Activated CD4-positive, alpha-beta T cell treated with anti-CD3 and anti-CD28 coated beads, Interleukin-2, Interleukin-4, amounts not matched to agents 100 ng/mL and 50 ng/mL, durations not matched to agents 16 hours and 8 hours (primary cell): ENCODE measurements around the gene ACSM3.
A peak's percentile ranks its signal among the peaks of the same experiment; 100 is the strongest.
"Not testable (repeated sequence)": the region's sequence is repeated elsewhere in the genome, so short reads cannot be mapped to it uniquely, and the experiment has no call there.

Experiments used
- DNase-seq: peaks from one replicate; pipeline ENCODE4 v3.0.0-alpha.2; 2020; ENCODE audit warnings: low spot score

Gene ACSM3

GRCh38 chr16:20755799-20756198, 8.0 kb upstream of the ACSM3 start:
- DNase-seq: not testable (repeated sequence)

DNA sequence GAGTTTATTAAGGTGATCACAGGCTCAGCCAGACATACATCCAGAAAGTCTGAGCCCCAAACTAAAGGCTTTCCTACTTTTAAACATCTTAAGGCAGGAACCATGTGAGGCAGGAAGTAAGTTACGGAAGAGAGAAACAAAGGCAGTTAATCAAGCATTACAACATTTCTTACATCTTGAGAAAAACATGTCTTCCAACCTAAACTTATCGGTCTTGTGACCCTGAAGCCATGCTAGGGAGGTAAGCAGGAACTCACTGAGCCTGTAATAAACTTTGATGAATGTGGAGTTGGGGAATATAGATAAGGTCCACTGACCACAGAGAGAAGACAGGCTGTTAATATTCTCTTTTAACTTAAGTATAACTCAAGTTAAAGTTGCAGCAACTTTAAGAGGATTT, 3.5 kb upstream of the ACSM3 start:
- no peak for DNase-seq

- no peak for DNase-seq
Measured at GRCh38 chr16:20761175-20761574, 2.6 kb upstream of the ACSM3 start.

GRCh38 chr16:20762404-20763123, 1.2 kb upstream of the ACSM3 start:
- DNase-seq: no peak

GRCh38 chr16:20764448-20764847, 634 bp downstream of the ACSM3 start:
- DNase-seq: not testable (repeated sequence)

- no peak for DNase-seq
Measured at GRCh38 chr16:20765732-20766131, 1.9 kb downstream of the ACSM3 start.

DNA sequence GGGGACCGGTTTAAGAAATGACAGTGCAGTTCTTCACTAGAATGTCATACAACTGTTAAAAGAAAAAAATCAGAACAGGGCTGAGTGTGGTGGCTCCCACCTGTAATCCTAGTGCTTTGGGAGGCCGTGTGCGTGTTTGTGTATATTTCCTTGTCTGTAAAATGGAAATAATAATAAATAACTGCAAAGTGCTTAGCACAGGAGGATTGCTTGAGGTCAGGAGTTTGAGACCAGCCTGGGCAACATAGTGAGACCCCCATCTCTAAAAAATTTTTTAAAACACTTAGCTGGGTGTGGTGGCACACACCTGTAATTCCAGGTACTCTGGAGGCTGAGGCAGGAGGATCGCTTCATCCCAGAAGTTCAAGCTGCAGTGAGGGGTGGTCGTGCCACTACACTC, 2.5 kb downstream of the ACSM3 start:
- DNase-seq: no peak

DNA sequence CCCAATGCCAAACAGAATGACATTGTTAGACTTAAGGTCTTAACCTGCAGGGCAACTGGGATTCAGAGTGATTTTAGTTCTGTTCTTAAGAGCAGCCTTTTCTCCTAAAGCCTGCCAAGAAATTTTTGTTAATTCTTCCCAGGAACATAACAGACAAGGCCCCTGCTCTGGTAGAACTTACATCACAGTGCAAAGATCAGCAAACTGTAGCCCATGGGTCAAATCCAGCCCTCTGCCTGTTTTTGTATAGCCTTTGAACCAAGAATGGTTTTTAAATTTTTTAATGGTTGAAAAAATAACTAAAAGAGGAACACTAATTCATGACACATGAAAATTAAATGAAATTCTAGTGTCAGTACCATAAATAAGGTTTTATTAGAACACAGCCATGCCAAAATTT, 3.8 kb downstream of the ACSM3 start:
- no peak for DNase-seq

GRCh38 chr16:20768121-20768520, 4.3 kb downstream of the ACSM3 start:
- DNase-seq: no peak

GRCh38 chr16:20768818-20769217, 5.0 kb downstream of the ACSM3 start:
- no peak for DNase-seq

DNA sequence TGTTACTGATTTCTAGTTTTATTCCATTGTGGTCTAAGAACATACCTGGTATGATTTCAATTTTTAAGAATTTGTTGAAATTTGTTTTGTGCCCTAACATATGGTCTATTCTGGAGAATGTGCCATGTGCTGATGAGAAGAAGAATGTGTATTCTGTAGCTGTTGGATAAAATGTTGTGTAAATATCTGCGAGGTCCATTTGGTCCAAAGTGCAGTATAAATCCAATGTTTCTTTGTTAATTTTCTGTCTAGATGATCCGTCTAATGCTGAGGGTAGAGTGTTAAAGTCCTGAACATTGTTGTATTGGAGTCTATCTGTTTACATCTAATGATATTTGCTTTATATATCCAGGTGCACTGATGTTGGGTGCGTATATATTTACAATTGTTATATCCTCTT, 9.9 kb downstream of the ACSM3 start:
- no peak for DNase-seq

DNA sequence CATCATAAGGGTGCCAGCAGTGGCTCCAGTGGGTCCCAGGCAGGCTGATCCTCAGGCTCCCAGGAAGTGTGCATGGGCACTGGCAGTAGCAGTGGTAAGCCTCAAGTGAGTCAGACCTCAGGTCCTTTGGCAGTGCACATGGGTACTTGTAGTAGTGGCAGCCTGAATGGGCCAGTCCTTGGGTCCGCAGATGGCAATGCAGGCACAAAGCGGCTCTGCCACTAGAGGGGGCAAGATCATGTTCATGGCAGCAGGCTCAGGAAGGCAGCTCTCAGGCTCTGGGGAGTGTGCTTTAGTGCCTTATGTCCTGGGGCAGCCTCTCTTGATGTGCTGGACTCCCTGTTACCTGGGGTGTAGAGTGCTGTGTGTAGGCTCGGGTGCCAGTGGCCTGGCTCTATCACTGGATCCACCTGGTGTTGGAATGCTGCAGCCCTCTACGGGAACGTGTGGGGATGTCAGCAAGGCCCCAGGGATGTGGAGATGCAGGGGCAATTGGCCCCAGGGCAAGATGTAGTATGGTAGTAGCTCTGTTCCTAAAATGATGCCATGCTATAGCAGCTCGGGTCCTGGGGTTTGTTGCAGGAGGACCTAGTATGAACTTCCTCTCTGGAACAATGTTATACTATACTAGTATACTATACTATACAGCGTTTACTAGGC, 11.0 kb downstream of the ACSM3 start:
- peak; percentile 73 for DNase-seq

GRCh38 chr16:20781697-20782096, 17.9 kb downstream of the ACSM3 start:
- no peak for DNase-seq

DNA sequence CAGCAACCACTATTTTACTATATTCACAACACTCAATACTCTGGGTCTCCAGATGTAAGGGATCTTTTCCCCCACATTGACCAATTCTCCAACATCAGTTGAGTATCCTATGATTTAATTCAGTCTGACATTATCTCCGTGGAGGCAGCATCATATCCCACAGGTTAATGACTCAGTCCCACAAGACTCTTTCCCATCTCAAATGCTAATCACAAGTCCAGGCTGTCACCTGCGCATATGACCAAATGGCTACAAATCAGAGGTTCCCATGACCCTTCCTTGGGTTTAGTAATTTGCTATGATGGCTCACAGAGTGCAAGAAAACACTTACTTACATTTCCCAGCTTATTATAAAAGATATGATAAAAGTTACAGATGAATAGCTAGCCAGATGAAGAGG, 18.7 kb downstream of the ACSM3 start:
- DNase-seq: no peak

GRCh38 chr16:20784204-20784603, 20.4 kb downstream of the ACSM3 start:
- DNase-seq: no peak

DNA sequence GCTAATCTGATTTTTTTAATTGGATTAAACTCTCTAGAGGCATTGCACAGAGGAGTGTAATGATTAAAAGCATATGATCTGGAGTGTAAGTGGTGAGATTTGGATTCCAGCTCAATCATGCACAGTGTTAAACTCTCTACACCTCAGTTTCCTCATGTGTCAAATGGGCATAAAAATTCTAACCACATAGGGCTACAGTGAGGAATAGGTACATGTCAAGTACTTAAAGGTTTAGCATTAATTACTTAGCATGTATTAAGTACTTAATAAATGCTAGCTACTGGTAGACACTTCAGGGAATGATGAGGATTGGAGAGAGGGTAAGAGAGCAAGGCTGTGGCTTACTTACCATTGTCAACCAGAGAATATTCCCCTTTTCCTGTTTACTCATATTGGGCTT, 25.3 kb downstream of the ACSM3 start:
- DNase-seq: no peak

DNA sequence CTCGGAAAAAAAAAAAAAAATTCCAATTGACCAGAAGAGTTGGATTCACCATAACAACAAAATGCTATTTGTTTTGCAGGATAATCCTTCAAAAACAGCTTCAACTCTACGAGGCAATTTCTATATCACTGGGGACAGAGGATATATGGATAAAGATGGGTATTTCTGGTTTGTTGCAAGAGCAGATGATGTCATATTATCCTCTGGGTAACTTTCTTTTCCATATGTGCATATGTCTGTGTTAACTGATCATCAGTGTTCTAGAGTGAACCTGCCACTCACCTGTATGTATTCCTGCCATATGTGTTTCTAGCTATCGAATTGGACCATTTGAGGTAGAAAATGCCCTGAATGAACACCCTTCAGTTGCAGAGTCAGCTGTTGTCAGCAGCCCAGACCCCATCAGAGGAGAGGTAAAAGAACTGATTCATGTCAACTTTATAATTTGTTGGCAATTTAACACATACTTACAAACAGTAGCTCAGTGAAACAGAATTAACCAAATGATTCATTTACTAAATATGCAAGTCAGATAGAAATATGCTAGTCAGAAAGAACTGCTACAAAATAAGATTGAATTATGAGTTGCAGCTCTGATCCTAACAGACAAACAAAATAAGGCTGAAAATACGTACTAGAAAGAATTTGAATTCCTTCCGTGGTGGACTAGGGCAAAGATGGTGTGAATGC, 28.3 kb downstream of the ACSM3 start:
- no peak for DNase-seq

GRCh38 chr16:20798364-20798763, 34.5 kb downstream of the ACSM3 start:
- DNase-seq: no peak

- no peak for DNase-seq
Measured at GRCh38 chr16:20799599-20799998, 35.8 kb downstream of the ACSM3 start.

GRCh38 chr16:20801278-20801677, 37.5 kb downstream of the ACSM3 start:
- DNase-seq: no peak

DNA sequence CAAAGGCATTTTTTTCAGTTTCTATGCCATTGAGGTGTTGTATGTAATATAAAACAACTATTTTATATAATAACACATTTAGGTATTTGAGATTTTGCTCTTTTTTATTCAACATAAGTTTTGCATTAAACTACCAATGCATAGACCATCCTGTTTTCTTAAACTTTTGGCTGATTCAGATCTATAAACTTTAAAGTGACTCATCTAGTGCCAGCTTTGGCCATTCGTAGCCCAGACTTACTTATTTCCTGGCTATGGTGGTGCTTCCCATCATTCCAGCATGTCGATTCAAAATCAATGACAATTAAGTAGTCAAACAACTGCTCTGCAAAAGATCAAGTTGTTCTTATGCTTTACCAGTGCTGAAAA, 39.4 kb downstream of the ACSM3 start:
- no peak for DNase-seq

DNA sequence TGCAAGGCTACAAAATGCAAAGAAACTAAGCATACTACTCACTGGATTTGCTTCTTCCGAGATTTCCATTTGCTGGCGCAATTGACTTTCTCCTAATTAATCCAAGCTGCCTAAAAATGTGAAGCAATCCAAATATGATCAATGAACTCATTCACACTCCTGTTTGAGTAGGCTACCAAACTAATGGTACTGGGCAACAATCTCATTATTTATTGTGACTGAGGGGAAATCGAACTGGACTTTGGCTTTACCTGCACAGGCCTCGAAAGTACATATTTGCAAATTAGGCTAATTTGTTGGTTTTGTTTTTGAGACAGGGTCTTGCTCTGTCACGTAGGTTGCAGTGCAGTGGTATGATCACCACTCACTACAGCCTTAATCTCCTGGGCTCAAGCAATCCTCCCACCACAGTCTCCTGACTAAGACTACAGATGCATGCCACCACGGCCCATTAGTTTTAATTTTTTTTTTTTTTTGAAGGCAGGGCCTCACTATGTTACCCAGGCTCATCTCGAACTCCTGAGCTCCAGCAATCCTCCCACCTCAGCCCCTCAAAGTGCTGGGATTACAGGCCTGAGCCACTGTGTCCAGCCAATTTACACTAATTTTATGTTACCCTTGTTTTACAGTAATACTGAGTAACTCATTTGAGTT, 39.9 kb downstream of the ACSM3 start:
- no peak for DNase-seq

- not testable (repeated sequence) for DNase-seq
Measured at GRCh38 chr16:20805684-20806167, 41.9 kb downstream of the ACSM3 start.
